Activated naive CD4-positive, alpha-beta T cell treated with anti-CD3 and anti-CD28 coated beads, Interleukin-2, amount 10 ng/mL, durations not matched to agents 7 days and 5 days (primary cell): ENCODE measurements around the gene FYCO1.

Source experiments
- CTCF ChIA-PET: fragments of 350-600 bp; sonication (Branson Sonifier 250); formaldehyde crosslinking; loops from one replicate; lab custom pipeline; 2021; ENCODE audit warnings: antibody characterized with exemption; lab: Charles Lee
- DNase-seq: peaks from one replicate; pipeline ENCODE4 v3.0.0-alpha.2; 2020
- H3K27ac Mint-ChIP-seq: one replicate; pipeline ENCODE4 v1.8.0; 2021; ENCODE audit warnings: mild to moderate bottlenecking, moderate library complexity, mixed read lengths
- H3K27me3 Mint-ChIP-seq: one replicate; pipeline ENCODE4 v1.8.0; 2021; ENCODE audit warnings: mild to moderate bottlenecking, mixed read lengths
- H3K36me3 Mint-ChIP-seq: one replicate; pipeline ENCODE4 v1.8.0; 2021; ENCODE audit warnings: mixed read lengths
- H3K4me1 Mint-ChIP-seq: one replicate; pipeline ENCODE4 v1.8.0; 2021; ENCODE audit warnings: mixed read lengths
- H3K4me3 Mint-ChIP-seq: one replicate; pipeline ENCODE4 v1.8.0; 2021; ENCODE audit warnings: mild to moderate bottlenecking, moderate library complexity, mixed read lengths
- H3K9me3 Mint-ChIP-seq: one replicate; pipeline ENCODE4 v1.8.0; 2021; ENCODE audit warnings: mixed read lengths

Gene FYCO1

GRCh38 chr3:45890405-45890804 lies 105.2 kb downstream of the FYCO1 start:
- H3K4me3 Mint-ChIP-seq: no peak overlapping the region
- DNase-seq: peak; percentile 29
- no peak overlapping the region for H3K27ac Mint-ChIP-seq
- H3K4me1 Mint-ChIP-seq: peaks cover 18% of the 10 kb centered on the region
- H3K36me3 Mint-ChIP-seq: no peaks in the 10 kb centered on the region
- CTCF ChIA-PET: no interaction called here
- H3K9me3 Mint-ChIP-seq: no peaks in the 10 kb centered on the region
- H3K27me3 Mint-ChIP-seq: peaks cover 58% of the 10 kb centered on the region

GRCh38 chr3:45889337-45889736 lies 106.3 kb downstream of the FYCO1 start:
- H3K27ac Mint-ChIP-seq: no peak overlapping the region
- no peak overlapping the region for H3K4me3 Mint-ChIP-seq
- peaks cover 18% of the 10 kb centered on the region for H3K4me1 Mint-ChIP-seq
- H3K27me3 Mint-ChIP-seq: peaks cover 55% of the 10 kb centered on the region
- H3K36me3 Mint-ChIP-seq: no peaks in the 10 kb centered on the region
- DNase-seq: no peak
- no peaks in the 10 kb centered on the region for H3K9me3 Mint-ChIP-seq
- CTCF ChIA-PET: no interaction called here

GRCh38 chr3:45887759-45888511 lies 107.7 kb downstream of the FYCO1 start:
- no peaks in the 10 kb centered on the region for H3K9me3 Mint-ChIP-seq
- H3K27me3 Mint-ChIP-seq: peaks cover 53% of the 10 kb centered on the region
- H3K27ac Mint-ChIP-seq: no peak overlapping the region
- H3K4me3 Mint-ChIP-seq: no peak overlapping the region
- peaks cover 8% of the 10 kb centered on the region for H3K4me1 Mint-ChIP-seq
- no peak for DNase-seq
- H3K36me3 Mint-ChIP-seq: no peaks in the 10 kb centered on the region
- CTCF ChIA-PET: no interaction called here

GRCh38 chr3:45887285-45887684 lies 108.3 kb downstream of the FYCO1 start:
- DNase-seq: no peak
- Mint-ChIP-seq H3K4me1 (peaks cover 4% of the 10 kb centered on the region), H3K4me3 (no peak overlapping the region), H3K36me3 (no peaks in the 10 kb centered on the region), H3K27me3 (peaks cover 47% of the 10 kb centered on the region), H3K9me3 (no peaks in the 10 kb centered on the region), H3K27ac (no peak overlapping the region)
- CTCF ChIA-PET: no interaction called here

- peaks cover 43% of the 10 kb centered on the region for H3K27me3 Mint-ChIP-seq
- H3K27ac Mint-ChIP-seq: no peak within 1 kb of the TSS
- peaks cover 7% of the 10 kb centered on the region for H3K4me1 Mint-ChIP-seq
- H3K9me3 Mint-ChIP-seq: no peaks in the 10 kb centered on the region
- H3K36me3 Mint-ChIP-seq: no peaks in the 10 kb centered on the region
- no peak for DNase-seq
- CTCF ChIA-PET: no interaction called here
- H3K4me3 Mint-ChIP-seq: no peak within 1 kb of the TSS
Measured at GRCh38 chr3:45885979-45886705, 109.5 kb downstream of the FYCO1 start, which contains the start of gene CCR9. Gene CCR9 (plus strand): TSS chr3:45886543. CDS start chr3:45894934, 8,391 bp downstream.

- Mint-ChIP-seq H3K9me3 (no peaks in the 10 kb centered on the region), H3K4me1 (peaks cover 9% of the 10 kb centered on the region), H3K36me3 (no peaks in the 10 kb centered on the region), H3K4me3 (no peak overlapping the region), H3K27ac (no peak overlapping the region), H3K27me3 (peaks cover 48% of the 10 kb centered on the region)
- no peak for DNase-seq
- CTCF ChIA-PET: interaction anchor here (1.2 to 1.8 kb wide), 2 partner anchors 12 to 125 kb away, joined by 4 read pairs; no protein-coding TSS in a partner anchor
Measured at GRCh38 chr3:45884368-45885201, 111.0 kb downstream of the FYCO1 start.

GRCh38 chr3:45881078-45882022 lies 114.3 kb downstream of the FYCO1 start:
- H3K27me3 Mint-ChIP-seq: peaks cover 60% of the 10 kb centered on the region
- H3K4me1 Mint-ChIP-seq: peaks cover 9% of the 10 kb centered on the region
- H3K4me3 Mint-ChIP-seq: no peak overlapping the region
- CTCF ChIA-PET: interaction anchor here (1.1 kb wide), 1 partner anchor 50 kb away, joined by 3 read pairs; no protein-coding TSS in a partner anchor
- no peak overlapping the region for H3K27ac Mint-ChIP-seq
- H3K9me3 Mint-ChIP-seq: no peaks in the 10 kb centered on the region
- H3K36me3 Mint-ChIP-seq: no peaks in the 10 kb centered on the region
- DNase-seq: no peak

- no peak overlapping the region for H3K27ac Mint-ChIP-seq
- H3K4me3 Mint-ChIP-seq: no peak overlapping the region
- no peak for DNase-seq
- H3K27me3 Mint-ChIP-seq: peaks cover 58% of the 10 kb centered on the region
- no peaks in the 10 kb centered on the region for H3K36me3 Mint-ChIP-seq
- H3K4me1 Mint-ChIP-seq: peaks cover 9% of the 10 kb centered on the region
- H3K9me3 Mint-ChIP-seq: no peaks in the 10 kb centered on the region
- CTCF ChIA-PET: interaction anchor here (1.1 kb wide), 1 partner anchor 50 kb away, joined by 3 read pairs; no protein-coding TSS in a partner anchor
Measured at GRCh38 chr3:45880725-45881077, 114.9 kb downstream of the FYCO1 start.

- peaks cover 5% of the 10 kb centered on the region for H3K9me3 Mint-ChIP-seq
- H3K27ac Mint-ChIP-seq: no peak overlapping the region
- H3K4me1 Mint-ChIP-seq: peaks cover 9% of the 10 kb centered on the region
- no peak overlapping the region for H3K4me3 Mint-ChIP-seq
- CTCF ChIA-PET: no interaction called here
- no peaks in the 10 kb centered on the region for H3K36me3 Mint-ChIP-seq
- DNase-seq: no peak
- H3K27me3 Mint-ChIP-seq: peaks cover 58% of the 10 kb centered on the region
Measured at GRCh38 chr3:45878124-45878523, 117.5 kb downstream of the FYCO1 start.

GRCh38 chr3:45874677-45875346 lies 120.8 kb downstream of the FYCO1 start:
- Mint-ChIP-seq H3K9me3 (peaks cover 5% of the 10 kb centered on the region), H3K36me3 (no peaks in the 10 kb centered on the region), H3K4me1 (peaks cover 11% of the 10 kb centered on the region), H3K4me3 (no peak overlapping the region), H3K27me3 (peaks cover 63% of the 10 kb centered on the region), H3K27ac (no peak overlapping the region)
- CTCF ChIA-PET: no interaction called here
- no peak for DNase-seq

GRCh38 chr3:45873638-45874037 lies 122.0 kb downstream of the FYCO1 start:
- H3K9me3 Mint-ChIP-seq: peaks cover 5% of the 10 kb centered on the region
- H3K36me3 Mint-ChIP-seq: no peaks in the 10 kb centered on the region
- H3K4me1 Mint-ChIP-seq: peaks cover 21% of the 10 kb centered on the region
- CTCF ChIA-PET: interaction anchor here (1.1 kb wide), 1 partner anchor 11 kb away, joined by 4 read pairs; no protein-coding TSS in a partner anchor
- no peak overlapping the region for H3K4me3 Mint-ChIP-seq
- no peak overlapping the region for H3K27ac Mint-ChIP-seq
- peaks cover 67% of the 10 kb centered on the region for H3K27me3 Mint-ChIP-seq
- DNase-seq: no peak

GRCh38 chr3:45873036-45873435 lies 122.6 kb downstream of the FYCO1 start:
- H3K27ac Mint-ChIP-seq: no peak overlapping the region
- CTCF ChIA-PET: interaction anchor here (1.1 kb wide), 1 partner anchor 12 kb away, joined by 4 read pairs; no protein-coding TSS in a partner anchor
- peaks cover 67% of the 10 kb centered on the region for H3K27me3 Mint-ChIP-seq
- peaks cover 5% of the 10 kb centered on the region for H3K9me3 Mint-ChIP-seq
- no peak overlapping the region for H3K4me3 Mint-ChIP-seq
- H3K4me1 Mint-ChIP-seq: peaks cover 23% of the 10 kb centered on the region
- H3K36me3 Mint-ChIP-seq: no peaks in the 10 kb centered on the region
- DNase-seq: no peak

- no peaks in the 10 kb centered on the region for H3K36me3 Mint-ChIP-seq
- no peak for DNase-seq
- peaks cover 23% of the 10 kb centered on the region for H3K4me1 Mint-ChIP-seq
- H3K9me3 Mint-ChIP-seq: peaks cover 5% of the 10 kb centered on the region
- peaks cover 69% of the 10 kb centered on the region for H3K27me3 Mint-ChIP-seq
- CTCF ChIA-PET: interaction anchor here (1.1 kb wide), 1 partner anchor 12 kb away, joined by 4 read pairs; no protein-coding TSS in a partner anchor
- no peak overlapping the region for H3K4me3 Mint-ChIP-seq
- no peak overlapping the region for H3K27ac Mint-ChIP-seq
Measured at GRCh38 chr3:45872569-45872968, 123.1 kb downstream of the FYCO1 start.
